ENCODE measurements around the gene EIF2AK3. TPM values are rescaled to one million over a fixed set of nuclear protein-coding genes. Genes with fewer than 3 reads are reported as not detected.
A peak's percentile ranks its signal among the peaks of the same experiment; 100 is the strongest.

Gene EIF2AK3
- total and polyA plus RNA-seq, 2 of the 4 experiments (the other 2 are of a cell fraction), result 7.9 to 22.8 TPM

- intact Hi-C loops (cut with micrococcal nuclease) (loop anchor here (5.0 kb wide), 1 partner anchor 54 kb away; no protein-coding TSS in a partner anchor), in situ Hi-C loops (cut with MboI; ENCODE audit: low sequenced_read_pairs) (loop anchor here (25.0 kb wide), 2 partner anchors 469 to 594 kb away; partner anchors contain the start of genes KRCC1 and SMYD1), dilution Hi-C loops (cut with HindIII; ENCODE audit: low sequenced_read_pairs, unreplicated experiment) (no loop called here)
- H3K27me3 ChIP-seq (ENCODE audit: control insufficient read depth, insufficient read depth, low read length), result no peaks in the 10 kb centered on the region
- CTCF ChIA-PET, result interaction anchor here (0.7 to 1.8 kb wide), 3 partner anchors 13 to 25 kb away, joined by 3 to 5 read pairs (median 3); no protein-coding TSS in a partner anchor
- H3K36me3 ChIP-seq (ENCODE audit: control insufficient read depth, insufficient read depth, low read length), result no peaks in the 10 kb centered on the region
- no peaks in the 10 kb centered on the region; the same call in 1 of the 2 replicates for H3K9me1 ChIP-seq (ENCODE audit: insufficient read depth, low read length)
- H2AFZ ChIP-seq (replicated peaks; ENCODE audit: low read length, poor library complexity), result no peak overlapping the region
- peak overlapping the region; percentile 26; the same call in 1 of the 3 replicates for H2BK15ac ChIP-seq (ENCODE audit: low read depth, low read length)
- H4K91ac ChIP-seq (ENCODE audit: insufficient read depth, low read depth, low read length), result 0 out of 2 replicates have a peak overlapping the region, but pooled peaks have one; percentile 4
- H3K14ac ChIP-seq (replicated peaks; ENCODE audit: low read depth, low read length), result peak overlapping the region; percentile 10; the same call in 1 of the 2 replicates
- H3K9me3 ChIP-seq (ENCODE audit: control insufficient read depth, insufficient read depth, low read length), result no peaks in the 10 kb centered on the region
- peaks cover 12% of the 10 kb centered on the region for H3K4me1 ChIP-seq (ENCODE audit: control insufficient read depth, insufficient read depth, low read length)
- DNase-seq, result peak; percentile 62
- peak overlapping the region; percentile 19; the same call in 1 of the 2 replicates for H4K5ac ChIP-seq (ENCODE audit: low read depth, low read length)
- H3K18ac ChIP-seq (ENCODE audit: low read depth, low read length), result peak overlapping the region; percentile 4; the same call in 1 of the 2 replicates
- peak overlapping the region; percentile 33; the same call in 1 of the 2 replicates for H3K4ac ChIP-seq (ENCODE audit: low read depth, low read length)
- H4K8ac ChIP-seq (ENCODE audit: low read depth in 2 of 2, low read length in 2 of 2), result peak overlapping the region in 1 of 2 experiments; percentile 31; a peak in 2 of 4 replicates
- 44% methylated on average over 2 of the region's 3 CpGs; no CpG with 5 or more reads in 1 of the 2 experiments for WGBS, 2 experiments (ENCODE audit: extremely low coverage in 2 of 2, insufficient read length in 1 of 2)
- no peak overlapping the region for H2AK9ac ChIP-seq (replicated peaks; ENCODE audit: low read depth, low read length, poor library complexity)
- H3K27ac ChIP-seq (ENCODE audit: insufficient read depth, low read length), result peak overlapping the region; percentile 26; the same call in 1 of the 2 replicates
- no peak overlapping the region for H3K4me3 ChIP-seq (ENCODE audit: insufficient read depth, low read depth, low read length)
- no peak overlapping the region for H3K4me2 ChIP-seq (ENCODE audit: low read depth, low read length)
- H3K56ac ChIP-seq (ENCODE audit: extremely low read depth, insufficient read depth, low read length), result no peak overlapping the region
- POLR2A ChIA-PET (ENCODE audit: unreplicated experiment), result interaction anchor here (0.6 kb wide), 1 partner anchor 20 kb away, joined by 3 read pairs; no protein-coding TSS in a partner anchor
- ATAC-seq (ENCODE audit: low read depth), result peak; percentile 52
- peak overlapping the region; percentile 3; the same call in 1 of the 2 replicates for H2BK20ac ChIP-seq (ENCODE audit: low read depth, low read length)
- no peaks in the 10 kb centered on the region for H3K79me1 ChIP-seq (ENCODE audit: low read depth in 1 of 2, low read length in 2 of 2)
- no peak overlapping the region for H3K9ac ChIP-seq (ENCODE audit: low read depth, low read length)
- peak overlapping the region; percentile 77 for H2BK5ac ChIP-seq (ENCODE audit: low read depth, low read length, poor library complexity, severe bottlenecking)
- H3K23ac ChIP-seq (ENCODE audit: low read depth, low read length), result no peak overlapping the region
- no TSS peak for BruUV-seq (replicated peaks)
- H2BK120ac ChIP-seq (ENCODE audit: low read depth, low read length), result peak overlapping the region; percentile 60
- H2AK5ac ChIP-seq (ENCODE audit: low read depth, low read length), result 0 out of 2 replicates have a peak overlapping the region, but pooled peaks have one; percentile 17
- H4K20me1 ChIP-seq (ENCODE audit: insufficient read depth, low read length), result no peaks in the 10 kb centered on the region
- TF ChIP-seq MAZ (IDR thresholded peaks at IDR 0.05; ENCODE audit: borderline replicate concordance, low read depth, low read length) (no peak), BHLHE40 (IDR thresholded peaks at IDR 0.05; ENCODE audit: low read depth, low read length) (no peak), MXI1 (IDR thresholded peaks at IDR 0.05; ENCODE audit: borderline replicate concordance, low read depth, low read length) (no peak), FOS (IDR thresholded peaks at IDR 0.05; ENCODE audit: low read depth, low read length) (no peak), SMC3 (IDR thresholded peaks at IDR 0.05; ENCODE audit: low read depth, low read length) (no peak), POLR2A (IDR thresholded peaks at IDR 0.05; ENCODE audit: low read depth, low read length) (no peak), NFE2L2 (IDR thresholded peaks at IDR 0.05; ENCODE audit: low read depth, low read length) (no peak), USF2 (IDR thresholded peaks at IDR 0.05; ENCODE audit: low read depth, low read length) (no peak), CTCF (conservative IDR thresholded peaks at IDR 0.05; ENCODE audit: low read depth, low read length) (no peak), RFX5 (IDR thresholded peaks at IDR 0.05; ENCODE audit: low read depth, low read length) (no peak), RAD21 (IDR thresholded peaks at IDR 0.05; ENCODE audit: low read length) (no peak), CEBPB (IDR thresholded peaks at IDR 0.05; ENCODE audit: low read depth, low read length) (no peak), RCOR1 (IDR thresholded peaks at IDR 0.05; ENCODE audit: insufficient replicate concordance, low read length) (no peak), MAFK (IDR thresholded peaks at IDR 0.05; ENCODE audit: low read depth, low read length) (no peak), ELK1 (IDR thresholded peaks at IDR 0.05; ENCODE audit: borderline replicate concordance, low read depth, low read length) (no peak)
These were observed 29.4 kb upstream of the EIF2AK3 start for GRCh38 chr2:88656690-88657089.
